ENCODE results near the gene MPL.

The MPL gene

DNA sequence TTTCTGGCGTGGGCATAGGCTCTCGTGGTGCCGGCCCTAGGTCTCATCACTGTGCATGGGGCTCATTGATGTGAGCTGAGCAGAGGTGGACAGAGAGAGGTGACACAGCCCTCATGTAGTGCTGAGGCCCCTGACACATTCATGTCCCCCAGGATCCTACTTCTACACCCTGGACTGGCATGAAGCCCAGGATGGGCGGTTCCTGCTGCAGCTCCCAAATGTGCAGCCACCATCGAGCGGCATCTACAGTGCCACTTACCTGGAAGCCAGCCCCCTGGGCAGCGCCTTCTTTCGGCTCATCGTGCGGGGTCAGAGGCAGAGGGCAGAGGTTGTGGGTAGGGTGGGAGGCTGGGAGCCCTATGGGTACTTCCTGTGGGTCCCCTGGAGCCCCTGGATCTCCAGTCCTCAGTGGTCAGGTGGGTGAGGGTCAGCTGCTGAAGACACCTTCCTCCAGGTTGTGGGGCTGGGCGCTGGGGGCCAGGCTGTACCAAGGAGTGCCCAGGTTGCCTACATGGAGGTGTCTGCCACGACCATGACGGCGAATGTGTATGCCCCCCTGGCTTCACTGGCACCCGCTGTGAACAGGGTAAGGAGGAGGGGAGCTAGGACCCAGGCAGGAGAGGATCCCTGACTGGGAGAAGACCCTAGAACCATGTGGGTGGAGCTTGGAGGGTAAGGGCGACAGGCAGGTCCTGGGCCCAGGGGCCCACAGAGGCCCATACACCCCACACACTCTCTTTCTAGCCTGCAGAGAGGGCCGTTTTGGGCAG is 30.7 kb upstream of the MPL start:
- DNase-seq, result no peak

DNA sequence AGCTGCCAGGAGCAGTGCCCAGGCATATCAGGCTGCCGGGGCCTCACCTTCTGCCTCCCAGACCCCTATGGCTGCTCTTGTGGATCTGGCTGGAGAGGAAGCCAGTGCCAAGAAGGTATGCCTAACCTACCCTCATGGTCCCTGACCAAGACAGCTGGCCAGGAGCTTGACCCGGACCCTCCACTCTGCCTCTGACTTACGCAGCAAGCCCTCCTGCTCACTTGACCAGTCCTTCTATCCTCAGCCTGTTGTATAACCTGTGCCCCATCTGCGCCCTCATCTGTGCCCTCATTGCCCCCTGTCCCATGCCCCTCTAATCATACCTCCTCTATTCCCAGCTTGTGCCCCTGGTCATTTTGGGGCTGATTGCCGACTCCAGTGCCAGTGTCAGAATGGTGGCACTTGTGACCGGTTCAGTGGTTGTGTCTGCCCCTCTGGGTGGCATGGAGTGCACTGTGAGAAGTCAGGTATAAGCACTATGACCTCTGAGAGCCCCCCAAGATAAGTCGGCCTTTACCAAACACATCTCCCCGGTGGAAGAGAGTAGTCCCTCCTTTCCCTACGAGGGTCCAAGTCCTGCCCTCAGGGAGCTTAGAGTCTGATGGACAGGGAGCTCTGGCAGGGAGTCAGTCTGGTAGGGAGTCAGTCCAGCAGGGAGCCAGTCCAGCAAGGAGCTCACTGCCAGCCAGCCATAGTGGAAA is 30.0 kb upstream of the MPL start:
- DNase-seq, result no peak

DNA sequence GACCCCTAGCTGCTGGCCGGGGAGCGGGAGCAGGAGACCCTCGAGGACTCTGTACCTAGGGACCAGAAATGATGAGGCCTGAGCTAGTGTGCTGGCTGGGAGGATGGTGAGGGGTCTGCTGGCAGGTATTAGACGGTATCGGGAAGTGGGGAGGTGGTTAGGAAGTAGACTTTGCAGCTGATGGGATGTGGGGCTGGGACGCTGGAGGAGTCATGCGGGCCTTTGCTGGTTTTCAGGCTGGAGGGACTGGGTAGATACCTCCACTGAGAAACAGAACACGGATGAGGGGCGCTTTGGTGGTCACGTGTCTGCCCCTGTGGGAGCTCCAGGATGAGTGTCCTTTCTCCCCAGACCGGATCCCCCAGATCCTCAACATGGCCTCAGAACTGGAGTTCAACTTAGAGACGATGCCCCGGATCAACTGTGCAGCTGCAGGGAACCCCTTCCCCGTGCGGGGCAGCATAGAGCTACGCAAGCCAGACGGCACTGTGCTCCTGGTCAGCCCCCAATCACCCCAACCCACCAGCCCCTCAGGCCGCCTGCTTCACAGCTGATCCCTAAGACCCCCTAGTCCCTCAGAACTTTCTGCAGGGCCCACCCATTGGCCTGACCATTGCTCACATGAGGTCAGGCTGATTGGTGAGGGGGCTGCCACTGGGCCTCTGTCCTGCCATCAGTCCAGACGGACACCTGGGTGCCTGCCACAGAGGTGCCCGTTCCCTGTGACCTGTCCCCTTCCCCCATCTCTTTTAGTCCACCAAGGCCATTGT is 28.8 kb upstream of the MPL start:
- DNase-seq, result no peak

DNA sequence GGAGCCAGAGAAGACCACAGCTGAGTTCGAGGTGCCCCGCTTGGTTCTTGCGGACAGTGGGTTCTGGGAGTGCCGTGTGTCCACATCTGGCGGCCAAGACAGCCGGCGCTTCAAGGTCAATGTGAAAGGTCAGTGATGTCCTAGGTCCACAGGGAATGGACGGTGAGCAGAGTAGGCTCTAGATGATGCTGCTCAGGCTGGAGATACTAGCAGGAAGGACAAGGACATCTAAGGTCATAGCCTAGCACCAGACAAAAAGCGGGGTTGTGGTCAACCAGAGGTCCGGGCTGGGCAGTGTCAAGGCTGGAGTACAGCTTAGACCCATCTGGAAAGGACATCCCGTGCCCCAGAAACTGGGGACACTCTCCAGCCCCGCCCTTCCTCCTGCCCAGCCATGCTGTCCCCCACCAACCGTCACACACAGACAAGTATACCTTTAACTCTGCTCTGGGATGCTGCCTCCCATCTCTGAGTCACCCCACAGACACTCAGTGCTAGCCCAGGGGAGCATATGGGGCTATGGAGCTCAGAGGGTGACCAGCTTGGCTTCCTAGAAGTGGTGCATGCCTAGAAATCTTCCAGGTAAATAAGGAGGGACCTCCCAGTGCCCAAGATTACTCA is 28.1 kb upstream of the MPL start:
- DNase-seq, result no peak

DNA sequence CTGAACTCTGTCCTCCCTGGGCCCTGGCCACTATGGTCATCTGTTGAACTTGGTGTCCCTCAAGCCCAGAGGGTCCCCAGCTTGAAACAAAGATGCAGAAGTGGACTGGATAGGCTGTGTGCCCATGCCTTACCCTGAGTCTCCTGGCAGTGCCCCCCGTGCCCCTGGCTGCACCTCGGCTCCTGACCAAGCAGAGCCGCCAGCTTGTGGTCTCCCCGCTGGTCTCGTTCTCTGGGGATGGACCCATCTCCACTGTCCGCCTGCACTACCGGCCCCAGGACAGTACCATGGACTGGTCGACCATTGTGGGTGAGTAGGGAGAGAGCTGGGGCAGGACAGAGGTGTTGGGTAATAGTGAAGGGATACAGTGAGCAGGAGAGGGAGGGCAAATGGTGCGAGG is 26.1 kb upstream of the MPL start:
- DNase-seq, result no peak

DNA sequence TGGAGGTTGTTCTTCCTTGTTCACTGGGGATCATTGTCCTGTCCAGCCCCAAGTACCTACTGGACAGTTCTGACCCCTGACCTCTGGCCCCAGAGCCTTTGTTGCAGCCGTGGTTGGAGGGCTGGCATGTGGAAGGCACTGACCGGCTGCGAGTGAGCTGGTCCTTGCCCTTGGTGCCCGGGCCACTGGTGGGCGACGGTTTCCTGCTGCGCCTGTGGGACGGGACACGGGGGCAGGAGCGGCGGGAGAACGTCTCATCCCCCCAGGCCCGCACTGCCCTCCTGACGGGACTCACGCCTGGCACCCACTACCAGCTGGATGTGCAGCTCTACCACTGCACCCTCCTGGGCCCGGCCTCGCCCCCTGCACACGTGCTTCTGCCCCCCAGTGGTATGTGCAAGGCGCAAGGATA is 25.4 kb upstream of the MPL start:
- no peak for DNase-seq

DNA sequence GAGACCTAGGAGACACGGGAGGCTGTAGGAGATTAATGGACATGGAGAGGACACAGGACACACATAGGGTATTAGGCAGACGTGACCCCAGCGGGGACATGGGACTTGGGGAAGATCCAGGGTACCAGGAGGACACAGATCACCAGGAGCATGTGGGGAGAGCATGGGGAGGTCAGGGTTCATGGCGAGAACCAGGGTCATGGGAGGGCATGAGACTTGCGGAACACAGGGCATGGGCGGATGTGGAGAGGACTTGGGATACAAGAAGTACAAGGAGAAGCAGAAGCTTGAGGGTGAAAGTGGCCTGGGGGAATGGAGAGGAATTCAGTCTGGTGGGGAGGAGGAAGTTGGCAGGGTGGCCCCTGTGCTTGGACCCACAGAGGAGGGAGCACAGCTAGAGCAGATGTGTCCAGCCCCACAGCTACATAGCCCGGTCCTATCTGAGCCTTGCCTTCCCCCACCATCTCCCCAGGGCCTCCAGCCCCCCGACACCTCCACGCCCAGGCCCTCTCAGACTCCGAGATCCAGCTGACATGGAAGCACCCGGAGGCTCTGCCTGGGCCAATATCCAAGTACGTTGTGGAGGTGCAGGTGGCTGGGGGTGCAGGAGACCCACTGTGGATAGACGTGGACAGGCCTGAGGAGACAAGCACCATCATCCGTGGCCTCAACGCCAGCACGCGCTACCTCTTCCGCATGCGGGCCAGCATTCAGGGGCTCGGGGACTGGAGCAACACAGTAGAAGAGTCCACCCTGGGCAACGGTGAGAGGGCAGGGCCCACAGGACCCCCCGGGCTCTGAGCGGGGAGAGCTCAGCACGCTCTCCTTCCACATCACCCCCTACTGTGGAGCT is 24.7 kb upstream of the MPL start:
- no peak for DNase-seq

DNA sequence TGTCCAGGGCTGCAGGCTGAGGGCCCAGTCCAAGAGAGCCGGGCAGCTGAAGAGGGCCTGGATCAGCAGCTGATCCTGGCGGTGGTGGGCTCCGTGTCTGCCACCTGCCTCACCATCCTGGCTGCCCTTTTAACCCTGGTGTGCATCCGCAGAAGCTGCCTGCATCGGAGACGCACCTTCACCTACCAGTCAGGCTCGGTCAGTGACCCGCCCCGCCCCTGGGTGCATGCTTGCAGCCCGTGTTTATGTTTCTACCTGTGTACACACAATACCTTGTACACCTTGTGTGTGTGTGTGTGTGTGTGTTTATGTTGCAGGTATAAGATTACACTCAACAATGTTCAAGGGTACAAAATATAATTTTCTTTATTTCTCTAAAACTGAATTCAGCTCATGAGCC is 23.8 kb upstream of the MPL start:
- DNase-seq, result no peak

DNA sequence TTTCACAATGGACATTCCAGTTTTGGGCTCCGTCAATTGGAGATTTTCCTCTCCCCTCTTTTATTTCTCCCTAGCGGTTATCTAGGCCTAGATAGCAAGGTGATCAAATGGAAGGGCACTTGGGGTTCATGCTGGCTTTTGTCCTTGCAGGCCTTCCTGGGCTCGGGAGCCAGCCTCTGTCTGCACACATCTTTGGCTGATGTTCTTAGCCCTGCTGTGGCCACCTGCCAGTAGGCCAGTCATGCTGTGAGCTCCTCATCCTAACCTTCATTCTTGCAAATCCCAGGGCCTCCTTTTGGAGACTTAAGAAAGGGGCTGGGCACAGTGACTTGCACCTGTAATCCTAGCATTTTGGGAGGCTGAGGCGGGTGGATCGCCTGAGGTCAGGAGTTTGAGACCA is 23.4 kb upstream of the MPL start:
- no peak for DNase-seq

DNA sequence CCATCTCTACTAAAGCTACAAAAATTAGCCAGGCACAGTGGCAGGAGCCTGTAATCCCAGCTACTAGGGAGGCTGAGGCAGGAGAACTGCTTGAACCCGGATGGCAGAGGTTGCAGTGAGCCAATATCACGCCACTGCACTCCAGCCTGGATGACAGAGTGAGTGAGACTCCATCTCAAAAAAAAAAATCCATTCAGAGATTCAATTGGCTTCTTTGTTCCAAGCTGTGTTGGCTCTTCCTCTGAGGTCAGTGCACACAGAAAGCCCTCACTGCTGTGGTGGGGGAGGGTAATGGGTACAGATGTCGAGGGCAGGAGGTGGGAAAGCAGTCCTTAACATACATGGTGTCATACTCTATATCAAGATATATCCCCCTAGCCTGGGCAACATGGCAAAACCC is 22.1 kb upstream of the MPL start:
- DNase-seq, result no peak

DNA sequence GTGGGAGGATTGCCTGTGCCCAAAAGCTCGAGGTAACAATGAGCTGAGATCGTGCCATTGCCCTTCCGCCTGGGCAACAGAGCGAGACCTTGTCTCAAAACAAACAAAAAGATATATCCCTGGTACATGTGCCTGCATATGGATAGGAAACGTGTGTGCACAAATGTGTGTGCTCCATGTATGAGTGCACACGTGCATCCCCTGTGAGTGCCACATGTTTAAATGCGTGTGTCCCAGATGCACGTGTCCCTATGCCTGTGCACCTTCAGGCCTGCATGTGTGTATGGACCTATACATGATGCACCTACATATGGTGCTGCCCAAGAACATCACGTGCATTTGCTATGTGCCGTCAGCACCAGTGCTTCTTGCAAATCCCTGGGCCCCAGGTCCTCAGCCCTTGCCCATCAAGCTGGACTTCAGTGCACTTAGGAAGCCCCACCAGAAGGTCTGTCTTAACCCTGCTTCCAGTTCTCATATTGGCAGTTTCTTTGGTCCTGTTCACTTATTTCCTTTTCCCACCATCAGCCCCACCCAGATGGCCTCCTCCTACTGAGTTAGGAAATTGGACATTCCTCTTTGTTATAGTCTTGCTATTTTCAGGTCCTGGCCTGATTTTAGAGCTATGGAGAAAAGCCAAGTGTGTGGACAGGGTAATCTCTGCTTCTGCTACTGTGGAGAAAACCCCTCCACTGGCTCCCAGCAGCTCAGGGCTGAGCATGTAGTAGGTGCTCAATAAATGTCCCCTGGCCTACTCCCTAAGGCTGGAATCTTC is 21.5 kb upstream of the MPL start:
- DNase-seq, result no peak

DNA sequence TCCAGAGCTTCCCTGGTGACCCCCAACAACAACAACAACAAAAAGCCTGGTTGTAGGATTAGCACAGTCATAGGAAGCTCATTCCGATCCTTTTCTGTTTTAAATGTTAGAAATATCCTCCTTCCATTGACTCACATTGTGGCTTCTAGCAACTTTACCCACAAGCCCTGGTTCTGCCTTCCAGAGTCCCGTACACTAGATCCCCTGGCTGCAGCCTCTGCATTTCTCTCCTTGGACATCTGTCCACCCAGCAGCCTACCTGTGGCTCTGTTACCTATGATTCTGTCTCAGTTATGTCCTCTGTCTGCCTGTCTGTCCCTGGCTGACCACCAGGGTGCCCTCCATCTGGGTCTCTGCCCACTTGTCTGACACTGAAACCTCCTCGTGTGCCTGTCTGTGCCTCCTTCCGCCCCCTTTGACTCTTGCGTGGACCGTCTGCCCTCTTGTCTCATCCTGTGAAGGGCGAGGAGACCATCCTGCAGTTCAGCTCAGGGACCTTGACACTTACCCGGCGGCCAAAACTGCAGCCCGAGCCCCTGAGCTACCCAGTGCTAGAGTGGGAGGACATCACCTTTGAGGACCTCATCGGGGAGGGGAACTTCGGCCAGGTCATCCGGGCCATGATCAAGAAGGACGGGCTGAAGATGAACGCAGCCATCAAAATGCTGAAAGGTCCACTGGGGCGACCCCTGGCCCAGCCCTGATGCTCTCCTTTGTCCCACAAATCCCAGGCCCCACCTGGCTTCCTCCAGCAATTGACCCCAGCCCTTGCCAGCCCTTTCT is 20.7 kb upstream of the MPL start:
- no peak for DNase-seq

DNA sequence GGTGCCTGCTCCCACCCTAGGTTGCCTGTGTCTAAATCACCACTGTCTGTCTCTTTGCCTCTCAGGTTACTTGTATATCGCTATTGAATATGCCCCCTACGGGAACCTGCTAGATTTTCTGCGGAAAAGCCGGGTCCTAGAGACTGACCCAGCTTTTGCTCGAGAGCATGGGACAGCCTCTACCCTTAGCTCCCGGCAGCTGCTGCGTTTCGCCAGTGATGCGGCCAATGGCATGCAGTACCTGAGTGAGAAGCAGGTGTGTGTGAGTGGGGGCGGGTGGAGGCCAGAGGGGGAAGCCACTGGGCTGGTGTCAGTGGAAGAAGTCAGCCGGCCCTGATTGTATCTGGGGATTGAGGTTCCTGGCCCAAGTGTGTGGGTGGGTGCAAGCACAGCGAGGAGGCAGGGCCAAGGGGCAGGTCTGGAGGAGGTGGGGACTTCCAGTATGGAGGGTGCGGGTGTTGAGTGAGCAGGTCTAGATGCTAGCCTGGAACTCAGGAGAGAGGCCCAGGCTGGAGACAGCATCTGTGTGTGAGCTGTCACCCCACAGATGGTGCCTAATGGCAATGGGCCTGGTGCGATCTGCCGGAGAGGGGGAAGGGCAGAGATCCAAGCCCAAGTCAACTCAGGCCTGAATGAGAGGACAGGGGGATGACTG is 19.7 kb upstream of the MPL start:
- no peak for DNase-seq

DNA sequence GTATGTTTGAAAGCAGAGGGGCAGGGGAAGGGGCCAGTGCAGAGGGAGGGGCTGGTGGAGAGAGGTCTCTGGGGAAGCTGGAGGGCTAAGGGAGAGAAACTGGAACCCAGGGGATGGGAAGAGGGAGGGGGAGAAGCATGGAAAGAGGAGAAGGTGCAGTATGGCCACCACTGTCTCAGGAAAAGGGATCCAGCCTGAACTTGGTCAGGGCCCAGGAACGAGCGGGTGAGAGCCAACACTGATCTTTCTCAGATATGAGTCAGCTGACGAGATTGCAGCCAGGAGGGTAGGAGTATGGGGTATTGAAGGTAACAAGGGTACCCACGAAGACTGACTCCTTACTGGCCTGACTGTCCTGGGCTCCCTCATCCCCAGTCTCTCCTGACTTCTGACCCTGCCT is 18.8 kb upstream of the MPL start:
- no peak for DNase-seq

DNA sequence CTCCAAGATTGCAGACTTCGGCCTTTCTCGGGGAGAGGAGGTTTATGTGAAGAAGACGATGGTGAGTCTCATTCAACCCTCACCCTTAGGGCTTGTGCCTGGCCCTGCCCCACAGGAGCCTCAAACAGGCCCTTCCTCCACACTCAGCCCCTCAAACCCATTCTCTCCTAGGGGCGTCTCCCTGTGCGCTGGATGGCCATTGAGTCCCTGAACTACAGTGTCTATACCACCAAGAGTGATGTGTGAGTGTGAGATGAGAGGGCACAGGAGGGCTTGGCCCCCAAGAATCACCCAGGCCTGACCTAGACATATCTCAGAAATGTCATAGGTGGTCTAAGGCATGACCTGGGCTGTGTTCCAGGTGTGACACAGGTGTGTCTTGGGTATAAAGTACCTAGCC is 18.3 kb upstream of the MPL start:
- no peak for DNase-seq

DNA sequence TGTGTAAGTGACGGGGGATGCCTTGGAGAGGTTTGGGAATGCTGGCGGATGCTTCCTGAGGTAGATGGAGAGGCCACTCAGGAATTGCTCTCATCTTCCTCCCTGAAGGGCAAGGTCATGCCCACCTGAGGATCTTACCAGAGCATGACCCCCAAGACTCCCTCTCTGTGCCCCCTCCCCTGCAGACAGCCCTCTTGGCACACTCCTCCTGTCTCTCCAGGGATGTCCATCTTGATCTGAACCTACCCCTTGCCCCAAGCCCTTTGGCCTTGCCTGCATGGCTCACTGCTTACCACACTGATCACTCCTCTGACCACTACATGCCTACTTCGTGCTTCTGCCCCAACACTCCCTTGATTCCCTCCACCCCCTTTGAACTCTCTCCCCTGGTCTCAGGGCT is 17.9 kb upstream of the MPL start:
- no peak for DNase-seq

DNA sequence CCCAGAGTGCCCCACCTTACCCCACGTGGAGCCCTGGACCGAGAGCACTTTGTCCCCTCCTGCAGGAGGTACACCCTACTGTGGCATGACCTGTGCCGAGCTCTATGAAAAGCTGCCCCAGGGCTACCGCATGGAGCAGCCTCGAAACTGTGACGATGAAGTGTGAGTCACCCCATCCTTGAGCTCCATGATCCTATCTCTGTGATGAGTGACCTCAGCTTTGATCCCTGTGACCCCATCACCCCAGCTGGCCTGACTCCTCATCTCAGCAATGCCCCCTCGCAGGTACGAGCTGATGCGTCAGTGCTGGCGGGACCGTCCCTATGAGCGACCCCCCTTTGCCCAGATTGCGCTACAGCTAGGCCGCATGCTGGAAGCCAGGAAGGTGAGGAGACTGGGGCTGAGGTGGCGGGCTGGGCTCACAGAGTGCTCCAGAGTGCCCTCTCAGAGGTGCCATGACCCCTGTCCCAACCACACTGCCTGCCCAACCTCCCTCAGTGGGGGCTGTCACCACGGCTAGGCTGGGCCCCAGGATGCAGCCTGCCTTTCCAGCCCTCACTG is 16.2 kb upstream of the MPL start:
- DNase-seq, result no peak

DNA sequence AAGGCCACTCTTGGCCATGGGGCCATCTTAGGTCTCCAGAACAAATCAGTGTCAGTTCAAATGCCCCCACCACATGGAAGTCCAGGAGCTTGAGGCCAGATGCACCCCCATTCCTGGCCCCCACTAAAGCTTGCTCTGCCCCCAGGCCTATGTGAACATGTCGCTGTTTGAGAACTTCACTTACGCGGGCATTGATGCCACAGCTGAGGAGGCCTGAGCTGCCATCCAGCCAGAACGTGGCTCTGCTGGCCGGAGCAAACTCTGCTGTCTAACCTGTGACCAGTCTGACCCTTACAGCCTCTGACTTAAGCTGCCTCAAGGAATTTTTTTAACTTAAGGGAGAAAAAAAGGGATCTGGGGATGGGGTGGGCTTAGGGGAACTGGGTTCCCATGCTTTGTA is 15.1 kb upstream of the MPL start:
- no peak for DNase-seq

DNA sequence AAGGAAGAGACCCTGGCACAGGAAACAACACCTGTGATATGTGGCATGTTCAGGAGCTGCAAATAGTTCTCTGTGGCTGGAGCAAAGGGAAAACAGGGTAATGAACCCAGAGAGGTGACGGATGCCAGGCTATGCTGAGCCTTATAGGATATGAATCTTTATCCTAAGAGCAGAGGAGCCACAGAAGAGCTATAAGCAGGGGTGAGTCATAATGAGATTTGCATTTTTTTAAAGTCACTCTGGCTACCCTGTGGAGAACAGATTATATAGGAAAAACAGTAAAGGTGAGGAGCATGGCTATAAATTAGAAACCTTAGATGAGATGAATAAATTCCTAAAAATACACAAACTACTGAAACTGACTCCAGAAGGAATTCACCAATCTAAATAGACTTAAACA is 12.8 kb upstream of the MPL start:
- no peak for DNase-seq

DNA sequence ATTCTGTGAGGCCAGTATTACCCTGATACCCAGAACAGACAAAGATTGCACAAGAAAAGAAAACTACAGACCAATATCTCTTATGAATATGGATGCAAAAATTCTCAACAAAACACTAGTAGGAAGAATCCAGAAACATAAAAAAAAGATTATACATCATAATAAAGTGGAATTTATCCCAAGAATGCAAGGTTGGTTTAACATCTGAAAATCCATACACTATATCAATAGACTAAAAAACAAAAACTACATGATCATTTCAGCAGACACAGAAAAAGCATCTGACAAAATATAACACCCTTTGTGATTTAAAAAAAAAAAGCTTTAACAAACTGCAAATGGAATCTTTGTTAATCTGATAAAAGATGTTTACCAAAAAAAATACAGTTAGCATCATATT is 12.2 kb upstream of the MPL start:
- no peak for DNase-seq

All from stimulated activated CD4-positive, alpha-beta T cell treated with anti-CD3 and anti-CD28 coated beads, Interleukin-2, amount 100 ng/mL, for 24 hours (primary cell).